ENCODE data around the gene C4orf50.

Gene C4orf50

GRCh38 chr4:5930456-5930855, 87.8 kb downstream of the C4orf50 start:
- Histone ChIP-seq H3K27me3 (ENCODE audit: insufficient read depth, low read length) (no peaks in the 10 kb centered on the region), H3K4me3 (ENCODE audit: low read length) (no peak overlapping the region), H3K4me1 (ENCODE audit: insufficient read depth, low read length) (peaks cover 6% of the 10 kb centered on the region; the same call in 1 of the 2 replicates), H3K9me3 (ENCODE audit: insufficient read depth, low read depth, low read length) (no peaks in the 10 kb centered on the region), H3K9ac (ENCODE audit: low read depth, low read length) (no peak overlapping the region), H3K36me3 (ENCODE audit: insufficient read depth, low read depth, low read length) (no peaks in the 10 kb centered on the region), H3K27ac (ENCODE audit: low read length) (no peak overlapping the region)

GRCh38 chr4:5928844-5929420, 89.3 kb downstream of the C4orf50 start:
- H3K36me3 ChIP-seq (ENCODE audit: insufficient read depth, low read depth, low read length): no peaks in the 10 kb centered on the region
- H3K27me3 ChIP-seq (ENCODE audit: insufficient read depth, low read length): no peaks in the 10 kb centered on the region
- no peak overlapping the region for H3K9ac ChIP-seq (ENCODE audit: low read depth, low read length)
- no peak overlapping the region for H3K4me3 ChIP-seq (ENCODE audit: low read length)
- H3K9me3 ChIP-seq (ENCODE audit: insufficient read depth, low read depth, low read length): no peaks in the 10 kb centered on the region
- H3K4me1 ChIP-seq (ENCODE audit: insufficient read depth, low read length): peaks cover 6% of the 10 kb centered on the region; the same call in 1 of the 2 replicates
- H3K27ac ChIP-seq (ENCODE audit: low read length): no peak overlapping the region

- Histone ChIP-seq H3K9ac (ENCODE audit: low read depth, low read length) (no peak overlapping the region), H3K36me3 (ENCODE audit: insufficient read depth, low read depth, low read length) (no peaks in the 10 kb centered on the region), H3K27ac (ENCODE audit: low read length) (no peak overlapping the region), H3K9me3 (ENCODE audit: insufficient read depth, low read depth, low read length) (no peaks in the 10 kb centered on the region), H3K4me1 (ENCODE audit: insufficient read depth, low read length) (peaks cover 6% of the 10 kb centered on the region; the same call in 1 of the 2 replicates), H3K4me3 (ENCODE audit: low read length) (no peak overlapping the region), H3K27me3 (ENCODE audit: insufficient read depth, low read length) (no peaks in the 10 kb centered on the region)
Observed at GRCh38 chr4:5928274-5928673, 90.0 kb downstream of the C4orf50 start.

- no peak overlapping the region for H3K27ac ChIP-seq (ENCODE audit: low read length)
- no peaks in the 10 kb centered on the region for H3K9me3 ChIP-seq (ENCODE audit: insufficient read depth, low read depth, low read length)
- H3K36me3 ChIP-seq (ENCODE audit: insufficient read depth, low read depth, low read length): no peaks in the 10 kb centered on the region
- H3K9ac ChIP-seq (ENCODE audit: low read depth, low read length): no peak overlapping the region
- no peaks in the 10 kb centered on the region for H3K27me3 ChIP-seq (ENCODE audit: insufficient read depth, low read length)
- no peak overlapping the region for H3K4me3 ChIP-seq (ENCODE audit: low read length)
- peaks cover 6% of the 10 kb centered on the region; the same call in 1 of the 2 replicates for H3K4me1 ChIP-seq (ENCODE audit: insufficient read depth, low read length)
Observed at GRCh38 chr4:5927747-5928146, 90.5 kb downstream of the C4orf50 start.

- no peak overlapping the region for H3K9ac ChIP-seq (ENCODE audit: low read depth, low read length)
- H3K36me3 ChIP-seq (ENCODE audit: insufficient read depth, low read depth, low read length): no peaks in the 10 kb centered on the region
- no peak overlapping the region for H3K27ac ChIP-seq (ENCODE audit: low read length)
- no peak overlapping the region for H3K4me3 ChIP-seq (ENCODE audit: low read length)
- no peaks in the 10 kb centered on the region for H3K9me3 ChIP-seq (ENCODE audit: insufficient read depth, low read depth, low read length)
- H3K4me1 ChIP-seq (ENCODE audit: insufficient read depth, low read length): peaks cover 6% of the 10 kb centered on the region; the same call in 1 of the 2 replicates
- no peaks in the 10 kb centered on the region; the same call in none of the 2 replicates for H3K27me3 ChIP-seq (ENCODE audit: insufficient read depth, low read length)
Observed at GRCh38 chr4:5927116-5927515, 91.1 kb downstream of the C4orf50 start.

GRCh38 chr4:5926598-5926997, 91.6 kb downstream of the C4orf50 start:
- Histone ChIP-seq H3K27ac (ENCODE audit: low read length) (no peak overlapping the region), H3K36me3 (ENCODE audit: insufficient read depth, low read depth, low read length) (no peaks in the 10 kb centered on the region), H3K9me3 (ENCODE audit: insufficient read depth, low read depth, low read length) (no peaks in the 10 kb centered on the region), H3K9ac (ENCODE audit: low read depth, low read length) (no peak overlapping the region), H3K27me3 (ENCODE audit: insufficient read depth, low read length) (no peaks in the 10 kb centered on the region; the same call in none of the 2 replicates), H3K4me1 (ENCODE audit: insufficient read depth, low read length) (peaks cover 6% of the 10 kb centered on the region; the same call in 1 of the 2 replicates), H3K4me3 (ENCODE audit: low read length) (no peak overlapping the region)

GRCh38 chr4:5925419-5926200, 92.6 kb downstream of the C4orf50 start:
- H3K9me3 ChIP-seq (ENCODE audit: insufficient read depth, low read depth, low read length): no peaks in the 10 kb centered on the region
- H3K36me3 ChIP-seq (ENCODE audit: insufficient read depth, low read depth, low read length): no peaks in the 10 kb centered on the region
- no peaks in the 10 kb centered on the region; the same call in none of the 2 replicates for H3K27me3 ChIP-seq (ENCODE audit: insufficient read depth, low read length)
- H3K27ac ChIP-seq (ENCODE audit: low read length): no peak overlapping the region
- no peak overlapping the region for H3K4me3 ChIP-seq (ENCODE audit: low read length)
- H3K4me1 ChIP-seq (ENCODE audit: insufficient read depth, low read length): peaks cover 3% of the 10 kb centered on the region; the same call in 1 of the 2 replicates
- no peak overlapping the region for H3K9ac ChIP-seq (ENCODE audit: low read depth, low read length)

GRCh38 chr4:5924461-5925125, 93.6 kb downstream of the C4orf50 start:
- Histone ChIP-seq H3K9me3 (ENCODE audit: insufficient read depth, low read depth, low read length) (no peaks in the 10 kb centered on the region), H3K9ac (ENCODE audit: low read depth, low read length) (no peak overlapping the region), H3K4me1 (ENCODE audit: insufficient read depth, low read length) (peaks cover 3% of the 10 kb centered on the region; the same call in 1 of the 2 replicates), H3K27ac (ENCODE audit: low read length) (no peak overlapping the region), H3K4me3 (ENCODE audit: low read length) (no peak overlapping the region), H3K36me3 (ENCODE audit: insufficient read depth, low read depth, low read length) (no peaks in the 10 kb centered on the region), H3K27me3 (ENCODE audit: insufficient read depth, low read length) (no peaks in the 10 kb centered on the region; the same call in none of the 2 replicates)

GRCh38 chr4:5923376-5923775, 94.9 kb downstream of the C4orf50 start:
- Histone ChIP-seq H3K27me3 (ENCODE audit: insufficient read depth, low read length) (no peaks in the 10 kb centered on the region; the same call in none of the 2 replicates), H3K9me3 (ENCODE audit: insufficient read depth, low read depth, low read length) (no peaks in the 10 kb centered on the region), H3K9ac (ENCODE audit: low read depth, low read length) (no peak overlapping the region), H3K36me3 (ENCODE audit: insufficient read depth, low read depth, low read length) (no peaks in the 10 kb centered on the region), H3K4me1 (ENCODE audit: insufficient read depth, low read length) (peaks cover 3% of the 10 kb centered on the region; the same call in 1 of the 2 replicates), H3K27ac (ENCODE audit: low read length) (no peak overlapping the region), H3K4me3 (ENCODE audit: low read length) (no peak overlapping the region)

GRCh38 chr4:5922556-5922955, 95.7 kb downstream of the C4orf50 start:
- Histone ChIP-seq H3K27ac (ENCODE audit: low read length) (no peak overlapping the region), H3K27me3 (ENCODE audit: insufficient read depth, low read length) (no peaks in the 10 kb centered on the region; the same call in none of the 2 replicates), H3K4me1 (ENCODE audit: insufficient read depth, low read length) (peaks cover 3% of the 10 kb centered on the region; the same call in 1 of the 2 replicates), H3K36me3 (ENCODE audit: insufficient read depth, low read depth, low read length) (no peaks in the 10 kb centered on the region), H3K4me3 (ENCODE audit: low read length) (no peak overlapping the region), H3K9ac (ENCODE audit: low read depth, low read length) (no peak overlapping the region), H3K9me3 (ENCODE audit: insufficient read depth, low read depth, low read length) (no peaks in the 10 kb centered on the region)

- no peak overlapping the region for H3K9ac ChIP-seq (ENCODE audit: low read depth, low read length)
- no peak overlapping the region for H3K27ac ChIP-seq (ENCODE audit: low read length)
- no peaks in the 10 kb centered on the region for H3K9me3 ChIP-seq (ENCODE audit: insufficient read depth, low read depth, low read length)
- peaks cover 3% of the 10 kb centered on the region; the same call in 1 of the 2 replicates for H3K4me1 ChIP-seq (ENCODE audit: insufficient read depth, low read length)
- no peaks in the 10 kb centered on the region for H3K36me3 ChIP-seq (ENCODE audit: insufficient read depth, low read depth, low read length)
- no peaks in the 10 kb centered on the region; the same call in none of the 2 replicates for H3K27me3 ChIP-seq (ENCODE audit: insufficient read depth, low read length)
- H3K4me3 ChIP-seq (ENCODE audit: low read length): no peak overlapping the region
Observed at GRCh38 chr4:5921981-5922380, 96.2 kb downstream of the C4orf50 start.

All from iPS-20b (cell line).